HEK293T (cell line): ENCODE data around the gene PPA1.

Source experiments
- ARNT ChIP-seq: fragments of 450-650 bp; IDR thresholded peaks from 2 replicates; pipeline ENCODE4 v1.6.1; 2017; ENCODE audit warnings: mild to moderate bottlenecking
- ELF4 ChIP-seq: fragments of 450-650 bp; IDR thresholded peaks from 2 replicates; pipeline ENCODE4 v1.6.1; 2017; ENCODE audit warnings: antibody characterized with exemption
- FOXK2 ChIP-seq: fragments of 450-650 bp; IDR thresholded peaks from 2 replicates; pipeline ENCODE4 v1.6.1; 2016; ENCODE audit warnings: mild to moderate bottlenecking
- FOXM1 ChIP-seq: fragments of 450-650 bp; IDR thresholded peaks from 2 replicates; pipeline ENCODE4 v1.6.1; 2017; ENCODE audit warnings: mild to moderate bottlenecking, borderline replicate concordance
- HDGF ChIP-seq: fragments of 450-650 bp; IDR thresholded peaks from 2 replicates; pipeline ENCODE4 v1.6.1; 2017; ENCODE audit warnings: antibody characterized with exemption, borderline replicate concordance
- L3MBTL2 ChIP-seq: fragments of 450-650 bp; conservative IDR thresholded peaks from 2 replicates; pipeline ENCODE4 v1.6.1; 2016; ENCODE audit warnings: mild to moderate bottlenecking
- SP1 ChIP-seq: fragments of 450-650 bp; IDR thresholded peaks from 2 replicates; pipeline ENCODE4 v1.6.1; 2017
- SUZ12 ChIP-seq: fragments of 450-650 bp; IDR thresholded peaks from 2 replicates; pipeline ENCODE4 v1.6.1; 2016; ENCODE audit warnings: mild to moderate bottlenecking
- TARDBP ChIP-seq: fragments of 450-650 bp; IDR thresholded peaks from 2 replicates; pipeline ENCODE4 v1.6.1; 2016
- ZNF384 ChIP-seq: fragments of 450-650 bp; IDR thresholded peaks from 2 replicates; pipeline ENCODE4 v1.6.1; 2016
- TF ChIP-seq, protein P1 (sequence below): fragments of 450-650 bp; IDR thresholded peaks from 2 replicates; pipeline ENCODE4 v1.6.1; 2016

DNA sequence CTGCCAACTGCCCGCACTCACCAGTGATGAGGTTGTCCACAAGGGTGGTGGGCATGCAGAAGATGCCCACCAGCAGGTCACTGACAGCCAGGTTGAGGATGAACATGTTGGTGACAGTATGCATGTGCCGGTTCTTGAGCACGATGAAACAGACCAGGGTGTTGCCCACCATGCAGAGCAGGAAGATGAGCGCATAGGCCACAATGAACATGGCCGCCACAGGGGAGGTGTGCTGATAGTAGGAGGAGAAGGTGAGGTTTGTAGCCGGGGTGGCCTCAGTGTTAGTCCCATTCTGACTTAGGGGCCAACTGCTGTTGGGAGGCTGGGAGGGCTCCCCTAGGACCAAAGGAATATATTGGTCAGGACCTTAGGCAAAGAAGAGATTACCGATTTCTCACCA, 32.8 kb upstream of the PPA1 start:
- TF ChIP-seq SP1 (no peak), L3MBTL2 (no peak), HDGF (no peak), FOXK2 (no peak), FOXM1 (no peak), ELF4 (no peak), TARDBP (no peak), ARNT (no peak), SUZ12 (no peak), ZNF384 (no peak)
- TF ChIP-seq, protein P1, sequence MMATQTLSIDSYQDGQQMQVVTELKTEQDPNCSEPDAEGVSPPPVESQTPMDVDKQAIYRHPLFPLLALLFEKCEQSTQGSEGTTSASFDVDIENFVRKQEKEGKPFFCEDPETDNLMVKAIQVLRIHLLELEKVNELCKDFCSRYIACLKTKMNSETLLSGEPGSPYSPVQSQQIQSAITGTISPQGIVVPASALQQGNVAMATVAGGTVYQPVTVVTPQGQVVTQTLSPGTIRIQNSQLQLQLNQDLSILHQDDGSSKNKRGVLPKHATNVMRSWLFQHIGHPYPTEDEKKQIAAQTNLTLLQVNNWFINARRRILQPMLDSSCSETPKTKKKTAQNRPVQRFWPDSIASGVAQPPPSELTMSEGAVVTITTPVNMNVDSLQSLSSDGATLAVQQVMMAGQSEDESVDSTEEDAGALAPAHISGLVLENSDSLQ = no peak
